ENCODE data around the gene ETFA.

ETFA gene

DNA sequence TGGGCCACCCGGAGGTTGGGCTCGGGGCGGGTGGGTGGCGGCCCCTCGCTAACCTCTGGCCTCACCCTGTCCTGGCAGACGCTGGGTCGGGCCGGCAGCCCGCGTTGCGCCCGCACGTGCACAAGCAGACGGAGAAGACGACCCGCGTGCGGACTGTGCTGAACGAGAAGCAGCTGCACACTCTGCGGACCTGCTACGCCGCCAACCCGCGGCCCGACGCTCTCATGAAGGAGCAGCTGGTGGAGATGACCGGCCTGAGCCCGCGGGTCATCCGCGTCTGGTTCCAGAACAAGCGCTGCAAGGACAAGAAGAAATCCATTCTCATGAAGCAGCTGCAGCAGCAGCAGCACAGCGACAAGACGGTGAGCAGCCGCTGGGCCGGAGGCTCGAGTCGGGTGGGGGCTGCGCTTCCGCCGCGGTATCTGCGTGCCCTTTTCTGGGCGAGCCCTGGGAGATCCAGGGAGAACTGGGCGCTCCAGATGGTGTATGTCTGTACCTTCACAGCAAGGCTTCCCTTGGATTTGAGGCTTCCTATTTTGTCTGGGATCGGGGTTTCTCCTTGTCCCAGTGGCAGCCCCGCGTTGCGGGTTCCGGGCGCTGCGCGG, 29.0 kb upstream of the ETFA start:
- DNase-seq = no peak

GRCh38 chr15:76339305-76340197, 28.3 kb upstream of the ETFA start:
- no peak for DNase-seq

DNA sequence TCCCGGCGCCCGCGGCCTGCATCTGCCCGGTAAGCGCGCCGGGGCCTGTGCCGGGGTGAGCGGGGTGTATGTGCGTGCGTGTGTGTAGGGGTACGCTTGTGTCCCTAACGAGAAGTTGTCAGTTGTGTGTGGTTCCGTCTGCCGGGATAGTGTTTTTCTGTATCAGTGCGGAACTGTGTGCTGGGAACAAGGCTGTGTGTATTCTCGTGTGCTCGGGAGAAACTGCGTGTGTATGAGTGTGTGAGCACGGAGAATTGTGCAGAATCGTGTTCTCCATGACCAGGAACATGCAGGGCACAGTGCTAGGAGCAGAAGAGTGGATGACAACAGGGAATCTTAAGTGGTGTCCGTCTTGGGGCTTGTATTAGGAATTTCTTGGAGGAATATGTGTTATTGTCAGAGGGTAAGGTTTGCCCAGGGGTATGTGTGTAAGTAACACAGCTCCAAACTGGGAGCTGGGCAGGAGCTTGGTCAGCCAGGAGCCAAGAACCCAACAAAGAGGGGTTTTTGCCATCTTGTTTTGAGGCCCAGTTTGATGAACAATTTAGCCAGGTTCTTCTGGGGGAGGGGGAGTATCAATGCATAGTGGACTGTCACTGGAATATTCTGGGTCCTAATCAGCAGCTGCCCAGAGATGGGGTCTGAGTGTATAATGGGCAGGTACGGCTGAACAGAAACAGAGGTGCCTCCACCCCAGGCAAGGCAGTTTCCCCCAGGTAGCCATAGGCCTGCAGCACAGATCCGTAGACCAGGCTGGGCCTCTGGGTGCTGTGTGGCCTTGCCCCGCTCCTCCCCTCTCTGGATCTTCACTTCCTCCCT, 27.4 kb upstream of the ETFA start:
- no peak for DNase-seq

GRCh38 chr15:76337696-76338485, 26.6 kb upstream of the ETFA start:
- DNase-seq = no peak

- DNase-seq = no peak
Measured at GRCh38 chr15:76337059-76337695, 25.9 kb upstream of the ETFA start.

- no peak for DNase-seq
Measured at GRCh38 chr15:76336254-76337058, 25.2 kb upstream of the ETFA start, which contains the start of gene ISL2. ISL2 (plus strand) TSS chr15:76336773; CDS start chr15:76336884, 111 bp downstream.

DNA sequence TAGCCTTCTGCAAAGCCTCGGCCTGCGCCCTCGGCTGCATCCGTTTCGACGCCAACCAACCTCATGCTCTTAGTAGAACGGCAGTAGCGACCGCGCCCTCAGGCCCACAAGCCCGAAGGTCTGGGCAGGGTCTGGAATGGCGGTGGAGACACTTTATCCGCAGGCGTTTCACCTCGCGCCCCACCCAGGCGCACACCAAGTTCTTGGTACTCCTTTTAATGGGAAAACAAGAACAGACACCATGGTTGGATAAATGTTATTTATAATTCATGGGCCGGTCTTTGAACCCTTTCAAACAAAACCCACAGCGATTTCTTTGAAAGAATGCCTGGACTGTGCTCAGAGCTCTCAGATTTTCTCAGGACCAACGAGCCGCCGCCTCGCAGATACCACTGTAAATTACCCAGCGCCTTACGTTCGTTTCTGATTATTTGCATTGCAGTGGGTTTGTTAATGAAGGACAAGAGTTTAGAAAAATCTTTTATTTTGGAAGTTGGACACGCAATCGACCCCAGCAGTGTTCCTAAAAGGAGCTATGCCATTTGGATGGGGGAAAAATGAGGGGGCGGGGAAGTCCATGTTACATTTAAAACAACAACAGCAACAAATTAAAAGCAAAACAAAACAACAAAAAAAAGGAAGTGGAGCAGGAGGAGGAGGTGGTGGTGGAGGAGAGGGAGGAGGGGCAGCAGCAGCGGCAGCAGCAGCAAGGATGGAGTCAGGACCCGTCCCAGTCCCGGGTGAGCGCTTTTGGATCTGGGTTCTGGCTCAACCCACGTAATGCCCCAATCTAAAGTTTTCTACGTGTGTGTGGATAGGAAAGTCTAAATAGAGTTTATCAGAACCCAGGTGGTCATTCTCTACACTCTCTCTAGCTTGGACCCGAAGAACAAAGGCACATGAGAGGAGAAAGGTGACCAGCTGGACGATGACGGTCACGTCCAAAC, 24.3 kb upstream of the ETFA start:
- DNase-seq = no peak

DNA sequence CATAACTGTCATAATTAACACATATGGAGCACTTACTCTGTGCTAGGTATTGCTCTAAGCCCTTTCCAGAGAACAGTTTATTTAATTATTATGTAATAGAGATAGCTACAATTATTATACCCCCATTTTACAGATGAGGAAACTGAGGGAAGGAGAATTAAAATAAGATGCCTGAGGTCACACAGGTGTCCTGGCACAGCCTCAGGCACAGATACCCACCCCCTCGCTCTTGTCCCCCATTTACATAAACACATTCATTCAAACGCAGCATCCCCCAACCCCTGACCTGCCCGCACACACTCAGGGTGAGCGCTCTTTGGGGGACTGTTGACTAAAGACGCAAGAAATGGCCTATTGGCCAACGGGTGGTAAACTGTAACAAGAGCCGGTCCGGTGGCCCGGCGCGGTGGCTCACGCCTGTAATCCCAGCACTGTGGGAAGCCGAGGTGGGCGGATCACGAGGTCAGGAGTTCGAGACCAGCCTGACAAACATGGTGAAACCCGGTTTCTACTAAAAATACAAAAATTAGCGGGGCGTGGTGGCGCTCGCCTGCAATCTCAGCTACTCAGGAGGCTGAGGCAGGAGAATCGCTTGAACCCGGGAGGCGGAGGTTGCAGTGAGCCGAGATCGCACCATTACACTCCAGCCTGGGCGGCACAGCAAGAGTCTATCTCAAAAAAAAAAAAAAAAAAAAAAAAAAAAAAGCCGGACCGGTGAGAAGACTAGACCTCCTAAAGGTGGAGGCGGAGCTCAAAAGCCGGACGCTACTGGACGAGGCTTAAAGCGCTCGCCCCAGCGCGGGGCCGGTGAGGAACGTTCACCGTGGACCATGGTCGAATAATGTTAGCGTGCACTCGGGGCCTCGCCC, 23.4 kb upstream of the ETFA start:
- DNase-seq = no peak

- no peak for DNase-seq
Measured at GRCh38 chr15:76333720-76334437, 22.6 kb upstream of the ETFA start.

DNA sequence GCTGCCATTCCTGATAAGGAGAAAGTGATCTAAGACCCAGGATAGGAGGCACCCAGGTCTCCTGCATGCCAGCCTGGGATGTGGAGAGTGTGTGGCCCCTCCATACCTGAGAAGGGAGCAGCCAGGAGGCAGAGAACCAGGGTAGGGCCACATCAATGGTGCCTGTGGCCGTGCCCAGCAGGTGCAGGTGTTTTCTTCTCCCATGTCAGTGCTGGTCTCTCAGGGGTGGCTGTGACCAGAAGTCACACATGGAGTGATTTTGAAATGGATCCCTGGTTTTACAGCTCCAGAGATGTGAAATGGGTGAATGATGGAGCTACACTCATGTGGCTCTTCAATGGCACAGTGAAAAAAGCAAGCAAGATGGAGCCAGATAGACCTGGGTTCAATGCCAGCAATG, 22.0 kb upstream of the ETFA start:
- no peak for DNase-seq

- no peak for DNase-seq
Measured at GRCh38 chr15:76332796-76333195, 21.5 kb upstream of the ETFA start.

- no peak for DNase-seq
Measured at GRCh38 chr15:76330080-76330680, 18.9 kb upstream of the ETFA start.

DNA sequence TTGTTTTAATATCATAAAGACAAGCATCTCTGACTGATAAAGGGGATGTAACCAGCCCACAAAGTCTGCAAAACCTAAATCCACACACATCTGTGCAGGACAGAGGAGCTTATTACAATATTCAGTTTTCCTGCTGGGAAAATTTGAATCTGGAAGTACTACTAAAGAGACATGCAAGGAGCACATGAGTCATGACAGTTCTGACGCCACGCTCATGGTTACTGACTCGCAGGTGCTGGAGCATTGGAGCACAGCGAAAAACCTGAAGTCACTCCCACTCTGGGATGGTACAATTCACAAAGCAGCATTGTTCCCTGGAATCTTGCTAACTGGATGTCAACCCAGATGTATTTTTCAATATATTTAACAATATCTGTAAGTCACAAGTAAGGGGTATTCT, 17.7 kb upstream of the ETFA start:
- DNase-seq = no peak

DNA sequence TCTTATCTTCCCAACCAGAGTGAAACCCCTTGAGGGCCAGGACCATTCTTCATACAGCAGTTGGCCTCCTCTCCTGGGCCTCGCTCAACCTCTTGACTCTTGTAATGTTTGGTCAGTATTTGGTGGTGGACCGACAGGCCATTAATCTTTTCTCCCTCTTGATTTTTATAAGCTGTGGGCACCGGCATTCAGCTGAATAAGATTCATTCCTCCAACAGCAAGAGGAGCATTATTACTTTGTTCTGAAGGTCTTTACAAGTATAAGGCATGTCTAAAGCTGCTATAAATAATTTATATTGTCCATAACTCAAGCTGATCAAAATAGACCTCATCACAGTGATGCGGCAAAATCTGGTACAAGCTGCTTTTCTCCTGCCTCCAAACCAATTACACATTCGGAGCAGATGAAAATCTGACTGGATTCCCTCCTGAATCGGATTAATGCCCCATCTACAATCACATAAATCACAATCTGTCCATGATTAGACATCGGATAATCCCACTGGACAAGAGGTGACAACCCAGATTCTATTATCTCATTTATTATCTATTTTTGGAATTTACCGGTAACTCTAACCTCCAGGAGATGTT, 16.9 kb upstream of the ETFA start:
- no peak for DNase-seq

DNA sequence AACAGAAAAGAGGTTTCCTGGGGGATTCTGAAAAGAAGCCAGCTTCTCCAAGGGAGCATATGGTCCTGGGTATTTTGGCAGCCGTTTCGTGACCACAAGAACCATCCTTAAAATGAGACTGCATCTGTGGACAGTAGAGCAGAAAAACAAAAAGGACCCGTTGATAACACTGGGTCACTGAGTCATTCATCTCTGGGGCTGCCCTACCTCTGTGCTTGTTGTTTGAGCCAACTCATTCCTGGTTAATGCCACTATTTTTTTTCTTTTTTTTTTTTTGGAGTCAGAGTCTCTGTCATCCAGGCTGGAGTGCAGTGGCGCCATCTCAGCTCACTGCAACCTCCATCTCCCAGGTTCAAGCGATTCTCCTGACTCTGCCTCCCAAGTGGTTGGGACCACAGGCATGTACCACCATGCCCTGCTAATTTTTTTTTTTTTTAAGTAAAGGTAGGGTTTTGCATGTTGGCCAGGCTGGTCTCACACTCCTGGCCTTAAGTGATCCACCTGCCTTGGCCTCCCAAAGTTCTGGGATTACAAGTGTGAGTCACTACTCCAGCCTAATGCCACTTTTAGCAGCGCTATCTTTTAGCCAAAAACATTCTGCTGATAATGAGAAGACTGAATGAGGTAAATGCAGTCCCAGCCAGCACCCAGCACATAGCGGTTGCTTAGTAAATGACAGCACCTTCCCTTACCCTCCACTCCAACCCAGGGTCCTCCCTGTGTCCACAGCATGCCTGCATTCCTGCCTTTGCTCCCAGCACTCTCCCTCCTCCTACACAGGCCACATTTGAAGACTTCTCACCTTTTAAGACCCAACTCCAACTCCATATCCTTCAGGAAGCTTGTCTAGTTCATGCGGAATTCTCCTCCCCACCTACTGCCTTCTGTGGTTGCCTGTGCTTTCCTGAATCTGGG, 16.2 kb upstream of the ETFA start:
- DNase-seq = no peak

- no peak for DNase-seq
Measured at GRCh38 chr15:76325704-76326103, 14.4 kb upstream of the ETFA start.
